ENCODE results near the gene NACC2.
A peak's percentile ranks its signal among the peaks of the same experiment; 100 is the strongest.

NACC2 gene, protein sequence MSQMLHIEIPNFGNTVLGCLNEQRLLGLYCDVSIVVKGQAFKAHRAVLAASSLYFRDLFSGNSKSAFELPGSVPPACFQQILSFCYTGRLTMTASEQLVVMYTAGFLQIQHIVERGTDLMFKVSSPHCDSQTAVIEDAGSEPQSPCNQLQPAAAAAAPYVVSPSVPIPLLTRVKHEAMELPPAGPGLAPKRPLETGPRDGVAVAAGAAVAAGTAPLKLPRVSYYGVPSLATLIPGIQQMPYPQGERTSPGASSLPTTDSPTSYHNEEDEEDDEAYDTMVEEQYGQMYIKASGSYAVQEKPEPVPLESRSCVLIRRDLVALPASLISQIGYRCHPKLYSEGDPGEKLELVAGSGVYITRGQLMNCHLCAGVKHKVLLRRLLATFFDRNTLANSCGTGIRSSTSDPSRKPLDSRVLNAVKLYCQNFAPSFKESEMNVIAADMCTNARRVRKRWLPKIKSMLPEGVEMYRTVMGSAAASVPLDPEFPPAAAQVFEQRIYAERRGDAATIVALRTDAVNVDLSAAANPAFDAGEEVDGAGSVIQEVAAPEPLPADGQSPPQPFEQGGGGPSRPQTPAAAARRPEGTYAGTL

DNA sequence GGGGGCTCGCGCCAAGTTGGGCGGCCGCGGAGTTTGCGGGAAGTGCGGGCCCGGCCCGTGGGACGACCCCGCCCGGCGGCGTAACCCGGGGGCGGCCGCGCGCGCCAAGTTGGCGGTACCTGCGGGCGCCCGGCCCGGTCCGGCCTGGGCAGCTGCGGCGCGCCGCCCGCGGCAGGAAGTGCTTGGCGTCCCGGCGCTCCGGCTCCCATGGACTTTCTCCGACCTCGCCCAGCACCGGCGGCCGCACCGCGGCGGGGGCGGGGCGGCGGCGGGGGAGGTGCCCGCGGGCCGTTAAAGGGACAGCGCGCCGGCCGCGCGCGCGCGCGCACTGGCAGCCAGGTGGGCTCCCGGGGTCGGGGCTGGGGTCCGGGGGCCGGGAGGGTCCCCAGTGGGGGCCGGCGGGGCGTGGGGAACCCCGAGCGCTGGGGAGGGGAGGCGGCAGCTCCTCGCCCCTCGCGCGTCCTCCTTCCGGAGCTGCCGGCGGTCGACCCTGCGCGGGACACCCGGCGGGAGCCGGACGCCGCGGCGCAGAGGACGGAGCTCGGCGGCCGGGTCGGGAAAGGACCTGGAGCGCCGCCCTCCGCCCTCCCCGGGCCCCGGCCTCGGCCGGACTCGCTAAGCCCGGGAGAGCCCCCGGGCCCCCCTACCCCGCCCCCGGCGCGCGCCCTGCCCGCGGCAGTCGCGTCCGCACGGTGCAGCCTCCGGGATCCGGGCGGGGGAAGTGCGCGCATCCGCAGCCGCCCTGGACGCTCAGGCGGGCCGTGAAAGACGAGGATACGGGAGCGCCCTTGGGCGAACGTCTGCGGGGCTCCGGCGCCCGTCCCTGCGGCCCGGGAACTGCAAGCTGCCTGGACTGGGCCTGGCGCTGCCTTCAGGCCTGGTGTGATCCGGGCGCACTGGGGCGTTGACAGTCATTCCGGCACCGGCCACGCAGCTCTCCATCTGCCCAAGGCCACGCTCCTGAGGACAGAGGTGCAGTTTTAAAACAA is at the start of gene NACC2:
Gene NACC2, minus strand, starts transcription at position 220 of the 989 bp plus-strand sequence. CDS start 44,768 bp downstream, outside the sequence.
- DNase-seq: peak; percentile 38

DNA sequence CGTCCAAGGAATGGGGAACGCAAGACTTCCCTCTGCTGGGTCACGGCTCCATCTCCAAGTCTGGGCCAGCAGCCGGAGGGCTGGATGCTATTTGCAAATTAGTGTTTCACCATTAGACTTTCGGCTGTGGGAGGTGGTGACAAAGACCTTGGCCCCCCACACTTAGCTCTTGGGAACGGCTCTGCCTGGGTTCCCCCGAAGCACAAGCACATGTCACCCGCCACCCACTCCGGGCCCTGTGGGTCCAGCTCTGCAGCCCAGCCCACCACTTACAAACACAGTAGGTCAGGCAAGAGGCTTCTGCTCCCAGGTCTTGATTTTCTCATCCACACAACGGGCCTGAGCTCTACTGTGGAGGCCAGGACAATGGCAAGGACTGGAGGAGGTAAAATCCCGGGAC is 49.4 kb upstream of the NACC2 start:
- DNase-seq: no peak

DNA sequence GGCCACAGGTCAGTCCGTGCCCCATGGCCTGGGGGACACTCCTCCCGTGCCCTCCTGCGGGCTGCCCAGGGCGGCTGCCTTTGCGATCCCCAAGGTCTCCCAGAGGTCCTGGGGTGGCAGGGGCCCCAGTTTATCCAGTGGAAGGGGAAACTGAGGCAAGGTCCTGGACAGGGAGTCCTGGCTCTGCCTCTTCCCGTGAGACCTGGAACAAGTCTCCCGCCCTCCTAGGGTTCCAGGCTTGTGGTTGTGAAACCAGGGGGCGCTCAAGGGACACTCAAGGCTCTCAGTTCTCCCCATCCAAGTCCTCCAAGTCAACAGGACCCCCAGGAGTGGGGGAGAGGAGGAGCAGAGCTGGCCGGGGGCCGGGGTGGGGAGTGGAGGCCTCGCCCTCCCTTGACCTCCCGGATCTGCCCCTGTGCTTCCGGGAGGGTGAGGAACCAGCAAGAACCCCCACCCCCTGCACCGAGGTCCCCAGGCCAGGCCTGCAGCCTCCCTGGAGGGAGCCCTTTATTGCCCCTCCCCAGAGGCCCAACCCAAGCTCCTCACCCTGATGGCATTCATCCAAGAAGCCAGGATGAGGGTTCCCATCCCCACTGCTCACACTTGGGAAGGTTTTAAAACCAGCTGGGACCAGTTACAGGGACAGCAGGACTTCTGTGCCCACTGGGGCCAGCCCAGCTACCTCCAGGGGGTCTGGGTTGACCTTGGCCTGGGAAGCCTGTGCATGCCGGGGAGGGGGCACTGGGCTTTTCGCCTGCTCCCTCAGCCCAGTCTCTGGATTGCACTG is 48.3 kb upstream of the NACC2 start:
- DNase-seq: peak; percentile 18

DNA sequence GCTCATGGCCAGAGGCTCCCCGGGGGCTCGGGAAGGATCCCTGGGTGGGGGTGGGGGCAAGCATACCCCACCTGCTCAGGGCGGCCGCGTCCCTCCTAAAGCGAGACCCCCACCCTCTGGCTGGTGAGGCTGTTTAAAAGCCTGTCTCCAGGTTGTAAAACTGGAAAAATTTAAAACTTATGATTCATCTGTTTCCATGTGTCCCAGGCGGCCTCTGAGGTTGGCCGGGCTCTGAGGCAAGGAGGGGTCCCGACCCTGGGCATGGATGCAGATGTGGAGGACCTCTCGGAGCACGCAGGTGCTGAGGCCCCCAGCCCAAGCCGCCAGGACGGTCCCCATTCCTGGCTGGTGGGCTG is 47.7 kb upstream of the NACC2 start:
- no peak for DNase-seq

DNA sequence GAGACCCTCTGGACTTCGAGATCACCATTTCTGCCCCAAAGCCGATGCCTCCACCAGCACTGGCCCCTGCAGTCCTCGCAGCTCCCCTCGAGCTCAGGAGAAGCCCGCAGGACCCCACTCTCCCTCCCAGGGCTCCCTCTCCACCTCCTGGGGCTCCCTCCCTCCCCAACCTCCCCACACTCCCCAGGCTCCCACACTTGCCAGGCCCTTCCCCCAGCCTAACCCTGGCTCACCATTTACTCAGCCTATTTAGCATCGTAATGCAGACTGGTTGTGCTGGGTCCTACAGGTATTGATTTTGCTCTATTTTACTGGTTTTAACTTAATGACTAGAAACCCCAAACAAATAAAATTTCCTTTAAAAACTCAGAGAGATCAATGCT is 47.3 kb upstream of the NACC2 start:
- DNase-seq: no peak

DNA sequence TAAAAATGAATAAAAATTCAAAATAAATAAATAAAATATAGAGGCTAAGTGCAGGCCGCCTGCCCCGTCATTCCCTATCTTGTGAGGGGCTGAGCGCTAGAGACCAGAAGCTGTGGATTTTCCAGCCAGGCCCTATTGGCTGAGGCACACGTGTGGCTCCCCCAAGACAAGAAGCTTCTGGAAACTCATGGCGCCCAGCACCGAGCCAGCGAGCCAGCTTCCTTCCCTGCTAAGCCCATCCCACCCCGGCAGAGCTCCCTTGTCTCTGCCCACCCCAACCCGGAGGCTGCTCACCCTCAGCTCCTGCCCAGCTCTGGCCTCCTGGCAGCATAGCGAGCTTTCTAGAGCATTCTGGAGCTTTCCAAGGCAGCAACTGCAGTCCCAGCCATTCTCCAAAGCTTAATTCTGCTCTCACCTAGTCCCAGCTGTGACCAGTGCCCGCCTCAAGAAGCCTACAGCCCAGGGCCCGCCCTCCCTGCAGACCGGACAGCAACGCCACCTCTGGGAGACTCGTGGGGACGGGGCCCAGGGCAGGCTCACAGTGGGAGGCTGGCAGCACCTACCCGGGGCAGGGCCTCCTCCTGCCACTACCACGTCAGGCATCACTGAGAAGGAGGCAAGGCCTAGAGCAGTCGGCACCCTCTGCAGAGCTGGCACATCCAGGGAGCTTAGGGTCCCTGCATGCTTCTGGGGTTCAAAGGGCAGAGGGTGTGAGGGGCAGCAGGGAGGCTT is 46.8 kb upstream of the NACC2 start:
- DNase-seq: no peak

DNA sequence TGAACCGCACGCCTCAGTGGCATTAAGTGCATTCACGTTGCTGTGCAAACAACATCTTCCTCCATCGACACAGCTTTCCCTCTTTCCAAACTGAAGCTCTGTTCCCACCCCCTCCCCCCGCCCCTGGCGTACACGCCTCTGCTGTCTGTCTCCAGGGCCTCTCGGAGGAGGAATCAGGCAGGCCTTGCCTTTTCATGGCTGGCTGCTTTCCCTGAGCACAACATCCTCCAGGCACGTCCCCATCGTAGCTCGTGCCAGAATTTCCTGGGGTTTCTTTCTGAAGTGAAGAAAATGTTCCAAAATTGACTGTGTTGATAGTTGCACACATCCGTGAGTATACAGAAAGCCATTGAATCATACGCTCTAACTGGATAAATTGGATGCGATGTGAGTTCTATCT is 45.9 kb upstream of the NACC2 start:
- DNase-seq: peak; percentile 92

DNA sequence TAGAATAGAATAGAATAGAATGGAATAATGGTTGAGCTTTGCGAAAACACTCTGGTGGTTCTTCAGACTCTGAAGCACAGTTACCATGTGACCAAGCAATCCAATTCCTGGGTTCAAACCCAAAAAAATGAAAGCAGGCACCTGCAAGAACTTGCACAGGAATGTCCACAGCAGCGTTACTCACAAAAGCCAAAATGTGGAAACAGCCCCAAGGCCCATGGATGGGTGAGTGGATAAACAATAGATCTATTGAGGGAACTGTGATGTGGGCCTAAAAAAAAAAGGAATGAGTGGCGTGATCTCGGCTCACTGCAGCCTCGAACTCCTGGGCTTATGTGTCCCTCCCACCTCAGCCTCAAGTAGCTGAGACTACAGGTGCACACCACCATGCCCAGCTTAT is 45.0 kb upstream of the NACC2 start:
- DNase-seq: no peak

DNA sequence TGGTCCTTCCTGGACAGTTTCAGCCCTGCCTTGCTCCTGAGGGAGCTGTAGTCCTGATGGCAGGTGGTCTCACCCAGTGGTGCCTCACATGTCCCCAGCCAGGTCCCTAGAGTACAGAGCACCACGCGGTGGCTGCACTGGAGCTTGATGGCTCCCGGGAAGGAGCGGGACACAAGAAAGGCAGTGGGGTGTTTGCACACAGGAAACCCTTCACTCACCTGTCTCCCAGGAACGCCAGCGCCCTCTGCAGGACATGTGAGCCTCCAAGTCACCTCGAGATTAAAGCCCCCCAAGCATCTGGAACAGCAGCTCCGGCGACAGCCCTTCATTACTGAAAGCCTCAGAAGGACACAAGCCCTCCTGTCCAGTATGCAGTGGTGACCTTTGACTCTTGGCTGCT is 43.5 kb upstream of the NACC2 start:
- peak; percentile 31 for DNase-seq

DNA sequence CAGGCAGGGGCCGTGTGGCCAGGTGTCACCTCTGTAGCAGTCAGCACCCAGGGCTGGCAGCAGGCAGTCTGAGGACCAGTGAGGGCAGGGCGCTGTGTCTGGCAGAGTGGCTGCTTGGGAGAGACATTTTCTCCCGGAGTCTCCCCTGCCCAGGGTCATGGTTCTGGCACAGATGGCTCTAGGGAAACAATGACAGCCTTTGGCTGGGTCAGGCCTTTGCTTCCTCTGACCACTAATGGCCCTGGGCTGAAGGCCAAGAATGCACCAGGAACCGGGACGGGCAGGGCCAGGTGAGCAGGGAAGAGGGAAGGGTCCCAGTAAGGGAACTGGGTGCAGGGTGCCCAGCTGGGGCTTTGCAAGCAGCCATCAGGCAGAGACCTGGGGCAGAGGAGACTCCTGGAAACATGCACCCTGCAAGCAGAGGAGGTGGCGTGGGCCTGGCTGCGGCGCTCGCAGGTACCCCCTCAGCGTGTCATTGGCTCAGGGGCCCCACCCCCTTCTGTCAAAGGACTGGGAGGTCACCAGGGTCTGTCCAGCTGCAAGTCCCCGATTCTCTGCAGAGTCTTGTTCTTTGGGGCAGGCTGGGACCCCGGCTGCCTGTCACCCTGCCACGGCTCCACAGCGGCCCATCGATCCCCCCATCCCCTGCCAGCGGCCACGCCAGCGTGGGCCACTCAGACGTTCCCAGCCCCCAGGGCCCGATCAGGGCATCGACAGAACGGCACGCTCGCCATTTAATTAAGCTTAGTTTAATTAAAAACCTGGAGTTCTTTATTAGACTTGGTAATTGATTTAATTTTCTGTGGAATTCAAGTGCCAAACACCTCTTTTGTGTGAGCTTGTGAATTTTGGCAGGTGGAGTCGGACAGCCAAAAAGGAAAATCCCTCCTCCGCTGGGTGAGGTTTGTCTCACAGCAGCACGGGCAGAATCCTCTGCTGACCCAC is 42.5 kb upstream of the NACC2 start:
- no peak for DNase-seq

DNA sequence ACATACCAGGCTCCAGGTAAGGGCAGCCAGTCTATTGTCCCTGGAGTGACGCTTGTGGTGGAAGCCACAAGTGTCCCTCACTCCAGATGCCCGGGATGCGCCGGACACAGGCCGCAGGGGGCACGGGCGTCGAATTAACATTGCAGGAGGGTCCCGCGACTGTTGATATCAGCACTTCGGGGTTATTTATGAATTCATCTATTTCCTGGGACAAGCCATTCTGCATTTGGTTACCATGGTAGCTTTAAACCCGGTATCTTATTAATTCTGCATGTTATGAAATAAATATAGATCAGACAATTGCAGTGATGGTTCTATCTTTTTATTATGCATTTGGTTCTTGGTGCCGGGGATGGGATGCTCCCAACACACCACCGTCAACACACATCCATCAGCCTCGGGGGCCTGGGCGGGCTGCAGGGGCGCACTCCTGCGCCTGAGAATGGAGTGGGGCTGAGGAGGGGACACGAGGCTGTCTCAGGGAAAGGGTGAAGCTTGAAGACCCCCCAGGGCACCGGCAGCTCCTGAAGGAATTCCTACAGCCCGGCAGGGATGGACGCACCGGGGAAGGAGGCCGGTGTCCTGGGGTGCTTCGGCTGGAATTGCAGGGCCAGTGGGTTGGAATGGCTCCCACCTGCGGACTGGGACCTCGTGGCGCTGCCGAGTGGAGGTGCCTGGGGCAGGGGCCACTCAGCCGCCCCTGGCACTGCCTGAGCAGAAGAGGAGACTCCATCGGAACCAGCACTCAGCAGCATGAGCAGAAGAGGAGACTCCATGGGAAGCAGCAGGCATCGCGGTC is 41.2 kb upstream of the NACC2 start:
- no peak for DNase-seq

DNA sequence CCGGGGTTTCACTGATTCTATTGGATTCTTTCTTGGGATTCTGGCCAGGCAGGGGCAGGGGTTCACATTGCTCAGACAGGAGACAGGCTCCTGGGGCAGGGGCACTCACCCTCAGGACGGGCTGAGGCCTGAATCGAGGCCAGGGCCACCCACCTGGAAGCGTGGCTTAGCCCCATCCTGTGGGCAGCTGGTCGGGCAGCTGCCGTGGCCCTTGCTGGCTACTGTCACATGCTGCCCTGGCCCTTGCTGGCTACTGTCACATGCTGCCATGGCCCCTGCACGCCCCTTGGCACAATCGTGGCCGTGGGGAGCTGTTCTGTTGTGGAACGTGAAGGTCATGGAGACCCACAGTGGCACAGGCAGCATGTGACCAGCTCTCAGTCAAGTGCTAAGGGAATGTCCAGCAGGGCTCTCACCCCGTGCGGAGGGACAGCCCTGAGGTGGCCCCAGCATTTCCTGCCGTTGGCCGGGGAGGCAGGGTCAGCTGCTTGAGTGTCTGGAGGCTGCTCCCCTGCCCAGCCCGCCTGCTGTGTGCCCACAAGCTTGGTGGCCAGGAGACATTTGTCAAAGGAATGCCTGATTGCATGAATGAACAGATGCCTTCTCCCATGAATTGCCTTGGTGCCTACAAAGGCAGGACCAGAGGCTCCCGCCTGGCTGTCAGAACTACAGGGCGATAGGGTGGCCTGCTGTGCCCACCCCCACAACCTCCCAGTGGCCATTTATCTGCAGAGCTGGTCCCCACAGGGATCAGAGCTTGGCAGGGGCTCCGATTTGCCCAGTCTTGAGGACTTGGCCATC is 40.4 kb upstream of the NACC2 start:
- DNase-seq: no peak

DNA sequence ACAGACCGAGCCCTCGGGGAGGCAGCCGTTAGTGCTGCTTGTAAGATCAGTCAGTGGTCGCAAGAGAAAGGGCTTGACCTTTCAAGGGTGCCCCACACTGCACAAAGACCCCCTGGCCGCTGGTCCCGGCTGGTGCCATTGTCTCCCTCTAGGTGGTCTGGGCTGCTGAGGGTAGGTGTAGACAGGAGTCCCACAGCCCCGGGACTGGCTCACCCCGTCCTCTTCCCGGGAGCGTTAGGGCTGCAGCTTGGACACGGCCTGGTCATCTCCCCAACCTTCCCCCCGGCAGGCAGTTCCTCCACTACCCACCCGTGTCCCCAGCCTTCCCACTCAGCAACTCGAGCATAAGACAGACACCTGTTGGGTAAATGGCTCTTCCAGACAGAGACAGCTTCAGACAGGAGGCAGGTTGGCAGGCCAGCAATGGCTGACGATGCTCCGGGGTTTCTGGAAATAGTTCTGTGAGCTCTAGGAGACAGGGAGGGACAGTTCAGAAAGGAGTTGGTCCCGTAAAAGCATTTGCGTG is 38.9 kb upstream of the NACC2 start:
- no peak for DNase-seq

DNA sequence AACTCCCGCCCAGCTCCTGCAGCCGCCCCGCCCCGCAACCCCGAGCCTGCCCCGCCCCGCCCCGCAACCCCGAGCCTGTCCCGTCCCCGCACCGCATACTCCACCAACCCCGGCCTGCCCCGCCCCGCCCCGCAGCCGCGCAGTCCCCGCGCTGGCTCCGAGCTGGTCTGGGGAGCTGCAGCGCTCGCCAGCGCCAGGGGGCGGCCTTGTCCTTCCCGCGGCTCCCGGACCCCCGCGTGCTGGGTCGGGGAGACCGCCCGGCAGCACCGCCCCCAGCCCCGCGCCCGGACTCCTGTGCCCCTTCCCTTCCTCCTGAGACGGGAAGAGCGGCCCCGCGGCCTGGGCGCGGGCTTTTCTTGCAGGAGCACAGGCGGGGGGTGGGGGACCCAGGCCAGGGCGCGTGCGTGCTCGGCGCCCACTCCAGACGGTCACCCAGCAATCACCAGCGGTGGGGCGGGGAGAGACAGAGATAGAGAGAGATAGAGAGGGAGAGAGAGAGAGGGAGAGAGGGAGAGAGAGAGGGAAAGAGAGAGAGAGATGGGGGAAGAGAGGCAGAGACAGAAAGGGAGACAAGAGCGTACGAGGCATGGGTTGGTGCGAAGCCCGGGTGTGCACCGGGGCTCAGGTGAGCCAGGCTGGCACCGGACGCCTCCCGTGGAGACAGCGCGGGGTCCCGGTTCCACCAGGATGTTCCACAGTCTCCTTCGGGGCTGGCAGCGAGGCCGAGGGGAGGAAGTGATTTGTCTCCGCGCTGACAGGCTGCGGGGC is 38.3 kb upstream of the NACC2 start:
- no peak for DNase-seq

DNA sequence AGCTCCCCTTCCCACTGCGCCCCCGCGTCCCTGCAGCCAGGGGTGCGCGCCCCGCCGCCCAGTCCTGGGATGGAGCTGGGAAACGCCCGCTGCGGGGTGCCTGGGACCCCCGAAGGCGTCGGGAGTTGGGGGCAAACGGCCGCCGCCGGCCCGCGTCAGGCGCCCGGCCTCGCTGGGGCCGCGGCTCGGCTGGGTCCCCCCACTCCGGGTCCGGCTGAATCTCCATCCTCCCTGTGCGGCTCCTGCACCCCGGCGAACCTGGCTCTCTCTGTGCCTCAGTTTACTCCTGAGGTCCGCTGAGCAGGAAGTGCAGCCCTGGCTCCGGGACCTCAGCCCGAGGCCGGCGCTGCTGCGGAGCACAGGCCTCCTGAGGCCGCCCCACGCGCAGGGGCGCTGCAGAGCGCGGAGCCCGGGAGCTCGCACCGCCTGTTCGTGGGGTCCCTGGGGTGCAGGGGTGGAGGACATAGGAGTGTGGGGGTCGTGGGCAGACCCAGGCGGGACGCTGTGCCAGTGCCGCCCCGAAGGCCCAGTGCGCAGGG is 37.5 kb upstream of the NACC2 start:
- no peak for DNase-seq

DNA sequence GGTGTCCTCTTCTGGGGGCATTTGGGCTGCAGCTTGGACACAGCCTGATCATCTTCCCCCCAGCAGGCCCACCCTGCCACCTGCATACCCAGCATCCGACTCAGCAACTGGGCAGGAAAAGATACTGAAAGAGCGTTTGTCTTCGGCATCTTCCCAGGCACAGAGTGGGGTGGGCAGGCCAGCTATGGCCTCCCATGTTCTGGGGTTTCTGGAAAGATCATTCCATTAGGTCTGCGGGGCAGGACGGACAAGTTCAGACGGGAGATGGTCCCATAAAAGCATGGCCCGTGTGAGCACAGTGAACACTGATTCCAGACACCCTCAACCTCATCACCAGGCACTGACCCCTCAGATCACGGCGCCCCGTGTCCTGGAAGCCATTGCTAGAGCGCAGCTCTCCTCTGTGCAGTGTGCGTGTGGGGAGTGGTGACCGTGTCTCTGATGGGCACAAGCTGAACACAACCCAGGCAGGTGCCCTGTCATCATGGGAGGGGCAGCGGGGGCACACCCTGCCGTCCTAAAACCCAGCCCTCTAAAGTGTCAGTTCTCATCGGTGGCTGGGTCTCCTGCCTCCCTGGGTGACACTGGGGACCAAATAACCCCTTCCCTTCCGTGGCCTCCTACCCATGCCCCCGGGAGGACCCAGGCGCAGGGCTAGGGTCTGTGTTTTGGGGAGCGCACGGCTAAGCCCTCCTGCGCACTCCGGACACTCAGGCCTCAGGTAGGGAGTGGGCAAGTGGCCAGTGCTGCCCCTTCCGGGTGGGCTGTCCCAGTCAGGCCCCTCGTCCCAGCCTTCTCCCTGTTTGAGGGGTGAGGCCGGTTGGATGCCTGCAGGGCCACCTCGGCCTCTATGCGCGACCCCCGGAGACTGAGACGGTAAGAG is 36.8 kb upstream of the NACC2 start:
- DNase-seq: no peak

DNA sequence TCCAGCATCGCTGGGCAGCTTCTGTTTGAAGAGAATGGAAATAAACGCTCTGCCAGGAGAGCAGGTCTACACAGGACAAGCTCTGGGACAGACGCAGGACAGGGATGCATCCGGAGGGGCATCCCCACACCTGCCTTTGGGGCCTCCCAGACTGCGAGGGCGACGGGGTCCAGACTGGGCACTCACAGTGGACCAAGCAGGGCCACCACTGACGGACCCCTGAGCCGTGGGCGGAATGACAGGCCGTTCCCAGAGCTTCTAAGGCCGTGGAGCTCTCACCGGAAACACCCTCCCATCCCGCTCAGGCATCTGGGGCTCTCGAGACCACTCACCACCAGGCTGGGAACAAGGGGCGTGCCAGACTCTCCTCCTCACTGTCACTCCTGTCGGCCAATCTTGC is 34.1 kb upstream of the NACC2 start:
- no peak for DNase-seq
